Measurements from ENCODE around the gene MTTP. TPM values are rescaled to one million over a fixed set of nuclear protein-coding genes. Genes with fewer than 3 reads are reported as not detected.

The MTTP gene
- total and polyA plus RNA-seq, 2 donors (not counting 1 experiment from before 2014, with no cell fraction given): 0.03 to 0.83 TPM

DNA sequence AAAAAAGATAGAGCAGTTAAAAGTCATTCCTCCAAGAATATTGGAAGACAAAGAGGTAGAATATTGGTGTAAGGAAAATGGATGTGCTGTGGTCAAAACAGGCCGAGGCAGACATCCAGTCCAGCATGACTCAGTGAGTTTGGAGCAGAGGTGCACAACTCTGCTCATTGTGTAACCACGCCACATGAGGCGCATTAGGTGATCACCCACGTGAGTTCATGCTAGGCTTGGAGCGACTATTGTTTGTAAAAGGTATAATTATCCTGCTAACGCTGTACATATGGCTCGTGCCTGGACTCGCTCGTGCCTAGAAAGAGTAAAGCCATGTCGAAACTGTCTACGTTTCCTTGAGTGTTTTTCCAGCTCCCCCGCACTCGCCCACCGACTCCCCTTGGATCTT, 59.1 kb downstream of the MTTP start:
- no peak overlapping the region for H3K4me2 ChIP-seq (ENCODE audit: extremely low read depth, insufficient read depth, low read length)
- H3K9me3 ChIP-seq (ENCODE audit: control insufficient read depth, insufficient read depth, low read depth, low read length): no peaks in the 10 kb centered on the region
- H4K20me1 ChIP-seq (ENCODE audit: control insufficient read depth, extremely low read depth, insufficient read depth, low read length): no peaks in the 10 kb centered on the region
- H3K9ac ChIP-seq (ENCODE audit: insufficient read depth, low read length): no peak overlapping the region
- peak in 1 of 2 donors; percentile 39 for DNase-seq (ENCODE audit: low read depth in 2 of 2)
- no peaks in the 10 kb centered on the region for H3K79me2 ChIP-seq (ENCODE audit: control insufficient read depth, insufficient read depth, low read length)
- no peaks in the 10 kb centered on the region for H3K27me3 ChIP-seq (ENCODE audit: control insufficient read depth, insufficient read depth, low read length)
- H3K4me3 ChIP-seq (replicated peaks in 1 of 4; ENCODE audit: control extremely low read depth in 1 of 4, insufficient read depth in 1 of 4, low read depth in 3 of 4, low read length in 4 of 4): no peak overlapping the region
- H3K27ac ChIP-seq (ENCODE audit: insufficient read depth, low read length): no peak overlapping the region
- H2AFZ ChIP-seq (ENCODE audit: low read length): no peak overlapping the region
- H3K36me3 ChIP-seq (ENCODE audit: control insufficient read depth, insufficient read depth, low read length): no peaks in the 10 kb centered on the region
- H3K4me1 ChIP-seq (ENCODE audit: control insufficient read depth, extremely low read depth, insufficient read depth, low read length): no peaks in the 10 kb centered on the region
- no peak for TF ChIP-seq EZH2 (IDR thresholded peaks at IDR 0.05; ENCODE audit: low read length, missing control alignments)
- TF ChIP-seq, protein P1, sequence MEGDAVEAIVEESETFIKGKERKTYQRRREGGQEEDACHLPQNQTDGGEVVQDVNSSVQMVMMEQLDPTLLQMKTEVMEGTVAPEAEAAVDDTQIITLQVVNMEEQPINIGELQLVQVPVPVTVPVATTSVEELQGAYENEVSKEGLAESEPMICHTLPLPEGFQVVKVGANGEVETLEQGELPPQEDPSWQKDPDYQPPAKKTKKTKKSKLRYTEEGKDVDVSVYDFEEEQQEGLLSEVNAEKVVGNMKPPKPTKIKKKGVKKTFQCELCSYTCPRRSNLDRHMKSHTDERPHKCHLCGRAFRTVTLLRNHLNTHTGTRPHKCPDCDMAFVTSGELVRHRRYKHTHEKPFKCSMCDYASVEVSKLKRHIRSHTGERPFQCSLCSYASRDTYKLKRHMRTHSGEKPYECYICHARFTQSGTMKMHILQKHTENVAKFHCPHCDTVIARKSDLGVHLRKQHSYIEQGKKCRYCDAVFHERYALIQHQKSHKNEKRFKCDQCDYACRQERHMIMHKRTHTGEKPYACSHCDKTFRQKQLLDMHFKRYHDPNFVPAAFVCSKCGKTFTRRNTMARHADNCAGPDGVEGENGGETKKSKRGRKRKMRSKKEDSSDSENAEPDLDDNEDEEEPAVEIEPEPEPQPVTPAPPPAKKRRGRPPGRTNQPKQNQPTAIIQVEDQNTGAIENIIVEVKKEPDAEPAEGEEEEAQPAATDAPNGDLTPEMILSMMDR (conservative IDR thresholded peaks at IDR 0.05 in 1 of 2, IDR thresholded peaks at IDR 0.05 in 1 of 2; ENCODE audit: low read depth in 1 of 2, low read length in 2 of 2): no peak

DNA sequence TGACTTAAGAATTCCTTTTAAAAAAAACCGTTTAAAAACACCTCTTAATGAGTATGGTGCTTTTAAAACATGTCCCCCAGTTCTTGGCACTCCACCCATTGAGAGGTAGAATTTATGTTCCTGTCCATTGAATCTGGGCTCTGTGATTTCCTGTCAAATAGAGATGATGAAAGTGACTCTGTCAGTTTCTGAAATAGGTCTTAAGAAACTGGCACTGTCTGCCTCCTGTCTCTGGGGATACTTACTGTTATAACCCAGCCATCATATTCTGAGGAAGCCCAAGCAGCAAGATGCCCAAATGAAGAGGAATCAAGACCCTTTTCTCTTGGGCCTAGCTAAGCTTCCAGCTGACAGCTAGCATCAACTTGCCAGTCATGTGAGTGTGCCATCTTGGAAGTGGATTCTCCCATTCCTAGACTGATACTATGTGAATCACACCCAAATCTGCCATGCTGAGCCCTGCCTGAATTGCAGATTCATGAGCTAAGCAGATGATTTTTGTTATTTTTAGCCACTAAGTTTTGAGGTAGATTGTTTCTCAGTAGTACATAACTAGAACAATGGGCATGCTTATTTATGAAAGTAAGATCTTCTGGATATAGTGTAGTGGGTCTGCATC, 60.2 kb downstream of the MTTP start:
- Histone ChIP-seq H3K9ac (ENCODE audit: insufficient read depth, low read length) (no peak overlapping the region), H2AFZ (ENCODE audit: low read length) (no peak overlapping the region), H3K4me2 (ENCODE audit: extremely low read depth, insufficient read depth, low read length) (no peak overlapping the region), H4K20me1 (ENCODE audit: control insufficient read depth, extremely low read depth, insufficient read depth, low read length) (no peaks in the 10 kb centered on the region), H3K9me3 (ENCODE audit: control insufficient read depth, insufficient read depth, low read depth, low read length) (no peaks in the 10 kb centered on the region), H3K27ac (ENCODE audit: insufficient read depth, low read length) (no peak overlapping the region), H3K4me1 (ENCODE audit: control insufficient read depth, extremely low read depth, insufficient read depth, low read length) (no peaks in the 10 kb centered on the region), H3K79me2 (ENCODE audit: control insufficient read depth, insufficient read depth, low read length) (no peaks in the 10 kb centered on the region), H3K36me3 (ENCODE audit: control insufficient read depth, insufficient read depth, low read length) (no peaks in the 10 kb centered on the region), H3K4me3 (replicated peaks in 1 of 4; ENCODE audit: control extremely low read depth in 1 of 4, insufficient read depth in 1 of 4, low read depth in 3 of 4, low read length in 4 of 4) (no peak overlapping the region), H3K27me3 (ENCODE audit: control insufficient read depth, insufficient read depth, low read length) (no peaks in the 10 kb centered on the region)
- TF ChIP-seq EZH2 (IDR thresholded peaks at IDR 0.05; ENCODE audit: low read length, missing control alignments): no peak
- TF ChIP-seq, protein P1 (conservative IDR thresholded peaks at IDR 0.05 in 1 of 2, IDR thresholded peaks at IDR 0.05 in 1 of 2; ENCODE audit: low read depth in 1 of 2, low read length in 2 of 2): no peak
- DNase-seq (ENCODE audit: low read depth in 2 of 2): no peak

DNA sequence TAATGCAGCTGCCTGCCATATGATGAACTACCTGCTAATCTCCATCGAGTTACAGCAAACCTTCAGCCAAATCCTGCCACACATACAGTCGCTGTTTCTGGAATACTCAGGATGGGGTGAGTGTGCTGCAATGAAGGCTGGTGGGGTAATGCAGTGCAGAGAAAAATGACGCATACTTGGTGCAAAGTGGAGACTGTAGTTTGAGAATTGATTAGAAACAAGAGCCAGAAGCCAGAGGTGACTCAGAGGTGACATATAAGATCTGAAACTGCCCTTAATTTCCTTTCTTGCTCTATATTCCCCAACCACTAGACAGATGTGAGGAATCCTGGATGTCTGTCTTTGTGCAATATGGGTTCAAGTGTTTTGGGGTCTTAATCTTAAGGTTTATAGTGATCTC, 61.0 kb downstream of the MTTP start:
- Histone ChIP-seq H3K9me3 (ENCODE audit: control insufficient read depth, insufficient read depth, low read depth, low read length) (no peaks in the 10 kb centered on the region), H3K4me2 (ENCODE audit: extremely low read depth, insufficient read depth, low read length) (no peak overlapping the region), H3K79me2 (ENCODE audit: control insufficient read depth, insufficient read depth, low read length) (no peaks in the 10 kb centered on the region), H3K9ac (ENCODE audit: insufficient read depth, low read length) (no peak overlapping the region), H3K27ac (ENCODE audit: insufficient read depth, low read length) (no peak overlapping the region), H3K4me3 (replicated peaks in 1 of 4; ENCODE audit: control extremely low read depth in 1 of 4, insufficient read depth in 1 of 4, low read depth in 3 of 4, low read length in 4 of 4) (no peak overlapping the region), H3K36me3 (ENCODE audit: control insufficient read depth, insufficient read depth, low read length) (no peaks in the 10 kb centered on the region), H3K4me1 (ENCODE audit: control insufficient read depth, extremely low read depth, insufficient read depth, low read length) (no peaks in the 10 kb centered on the region), H2AFZ (ENCODE audit: low read length) (no peak overlapping the region), H4K20me1 (ENCODE audit: control insufficient read depth, extremely low read depth, insufficient read depth, low read length) (no peaks in the 10 kb centered on the region), H3K27me3 (ENCODE audit: control insufficient read depth, insufficient read depth, low read length) (no peaks in the 10 kb centered on the region)
- TF ChIP-seq, protein P1 (conservative IDR thresholded peaks at IDR 0.05 in 1 of 2, IDR thresholded peaks at IDR 0.05 in 1 of 2; ENCODE audit: low read depth in 1 of 2, low read length in 2 of 2): no peak
- no peak for TF ChIP-seq EZH2 (IDR thresholded peaks at IDR 0.05; ENCODE audit: low read length, missing control alignments)
- DNase-seq (ENCODE audit: low read depth in 2 of 2): no peak
